GM11168 (cell line): ENCODE measurements around the gene KLHL12.

Experiments
- in situ Hi-C: fragments of 300-500 bp; cut with MboI; formaldehyde crosslinking; loops from one replicate; pipeline ENCODE4 v1.12.0; 2022; ENCODE audit warnings: low sequenced_read_pairs; ENCODE audit not compliant: unreplicated experiment

KLHL12 gene

DNA sequence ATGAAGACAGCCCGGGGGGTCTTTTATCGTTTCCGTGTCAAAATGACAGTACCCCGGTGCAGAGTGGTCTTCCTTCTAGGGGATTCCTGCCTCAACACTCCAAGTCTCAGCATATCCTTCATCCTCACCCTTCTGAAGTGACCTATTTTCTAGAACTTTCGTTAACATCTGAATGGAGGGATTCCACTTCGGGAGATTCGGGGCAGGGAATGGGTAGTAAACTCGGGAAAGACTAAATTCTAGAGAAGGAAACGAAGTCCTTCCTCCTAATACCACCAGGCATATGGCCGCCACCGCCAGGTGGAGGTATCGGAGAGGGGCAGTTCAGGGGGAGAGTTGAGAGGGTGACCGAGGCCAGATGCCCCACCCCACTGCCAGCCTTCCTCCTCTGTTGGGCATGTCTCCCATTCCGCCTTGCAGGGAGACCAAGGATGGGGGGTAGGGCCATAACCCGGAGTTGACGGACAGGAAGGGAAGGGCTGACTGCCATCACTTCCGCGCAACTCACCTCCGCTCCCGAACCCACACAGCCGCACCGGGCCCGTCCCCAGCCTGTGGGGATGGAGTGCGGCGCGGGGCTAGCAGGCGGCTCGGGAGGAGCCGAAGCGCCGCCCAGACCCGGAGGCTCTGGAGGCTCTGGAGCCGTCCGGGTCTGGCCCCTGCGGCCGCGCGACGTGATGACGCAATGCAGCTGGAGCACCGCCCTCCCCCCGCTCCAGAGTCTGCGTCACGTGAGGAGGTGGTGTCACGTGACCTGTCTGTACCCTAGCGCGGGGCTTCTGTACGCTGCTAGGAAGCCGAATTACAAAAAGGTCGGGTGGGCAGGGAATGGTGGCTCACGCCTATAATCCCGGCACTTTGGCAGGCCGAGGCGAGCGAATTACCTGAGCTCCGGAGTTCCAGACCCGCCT lies at the start of gene KLHL12:
TSS of gene KLHL12 (minus strand) at position 654 of the 911 bp plus-strand sequence. CDS start 2,072 bp downstream, outside the sequence.
- in situ Hi-C loops, result no loop called here

DNA sequence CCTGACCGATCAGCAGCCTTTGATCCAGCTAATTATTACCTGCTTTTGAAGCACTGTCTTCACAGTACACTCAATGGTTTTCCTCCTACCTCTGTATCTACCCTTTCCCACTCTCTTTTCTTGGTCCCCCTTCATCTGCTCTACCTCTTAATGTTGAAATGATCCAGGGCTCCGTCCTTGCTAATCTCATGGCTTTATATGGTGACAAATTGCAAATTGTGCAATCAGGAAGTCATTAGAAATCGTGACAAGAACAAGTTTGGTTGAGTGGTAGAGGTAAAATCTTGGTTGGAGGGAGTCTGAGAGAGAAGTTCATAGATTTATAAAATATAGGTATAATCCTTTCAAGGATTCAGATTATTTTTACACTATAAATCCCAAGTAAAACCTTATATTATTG lies 49.6 kb upstream of the KLHL12 start:
- in situ Hi-C loops, result no loop called here

DNA sequence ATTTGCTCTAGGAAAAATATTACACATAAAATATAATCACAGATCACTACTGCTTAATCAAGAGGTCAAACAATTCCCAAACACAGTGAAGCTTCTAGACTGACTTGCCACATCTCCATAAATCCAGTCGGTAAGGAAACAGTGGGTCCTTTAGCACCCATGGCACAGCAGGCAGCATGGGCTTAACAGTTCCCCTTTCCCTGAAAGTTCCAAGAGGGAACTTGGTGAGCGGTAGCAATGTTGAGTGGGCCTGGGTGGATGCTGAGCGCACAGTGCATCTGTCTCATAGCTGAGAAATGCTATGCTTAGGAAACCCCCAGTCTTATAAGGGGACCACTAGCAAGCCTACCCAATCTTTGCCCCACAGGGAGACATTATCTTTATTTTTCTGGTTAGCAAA lies 47.8 kb upstream of the KLHL12 start:
- in situ Hi-C loops, result no loop called here

DNA sequence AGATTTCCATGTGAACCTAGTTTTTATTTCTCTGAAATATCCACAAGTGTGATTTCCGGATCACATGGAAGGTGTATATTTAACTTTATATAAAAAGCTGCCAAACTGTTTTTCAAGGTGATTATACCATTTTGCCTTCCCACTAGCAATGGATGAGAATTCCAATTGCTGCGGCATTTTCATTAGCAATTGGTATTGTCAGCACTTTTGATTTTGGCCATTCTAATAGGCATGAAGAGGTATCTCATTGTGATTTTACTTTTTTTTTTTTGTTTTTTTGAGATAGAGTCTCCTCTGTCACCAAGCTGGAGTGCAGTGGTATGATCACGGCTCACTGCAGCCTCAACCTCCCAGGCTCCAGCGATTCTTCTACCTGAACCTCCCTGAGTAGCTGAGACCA lies 45.0 kb upstream of the KLHL12 start:
- in situ Hi-C loops, result no loop called here

DNA sequence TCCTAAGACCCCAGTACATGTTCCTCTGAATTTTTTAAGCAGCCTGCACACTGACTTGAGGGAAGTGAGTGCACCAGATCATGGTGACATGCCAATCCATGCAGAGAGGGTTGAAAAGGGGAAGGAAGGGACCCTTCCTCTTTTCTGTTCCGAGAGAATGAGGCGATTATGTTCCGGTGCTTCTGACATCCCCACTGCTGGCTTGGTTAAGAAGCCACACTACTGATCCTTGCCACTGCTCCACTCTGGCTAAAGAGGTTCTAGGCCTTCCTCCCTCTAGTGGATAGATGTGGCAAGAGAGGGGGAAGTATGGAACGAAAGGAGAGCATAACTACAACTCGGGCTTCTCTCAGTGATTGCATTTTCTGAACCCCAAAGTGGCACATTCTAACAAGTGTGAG lies 41.9 kb upstream of the KLHL12 start:
- in situ Hi-C loops, result no loop called here

DNA sequence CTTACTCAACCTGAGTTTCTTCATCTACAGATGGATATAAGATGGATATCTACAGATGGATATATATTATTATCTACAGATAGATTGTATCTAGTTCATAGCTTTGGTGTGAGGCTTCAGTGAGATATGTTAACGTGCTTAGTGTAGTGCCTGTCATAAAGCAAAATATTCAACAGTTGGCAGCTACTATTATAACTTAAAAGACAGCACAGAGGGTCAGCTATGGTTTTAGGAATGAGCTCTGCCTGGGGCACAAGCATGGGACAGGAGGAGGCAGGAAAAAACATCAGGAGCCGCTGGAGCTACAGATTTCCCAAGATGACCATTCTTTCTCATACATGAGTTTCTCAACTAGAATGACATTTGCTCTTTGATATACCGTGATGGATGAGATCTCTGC lies 41.3 kb upstream of the KLHL12 start:
- in situ Hi-C loops, result no loop called here

DNA sequence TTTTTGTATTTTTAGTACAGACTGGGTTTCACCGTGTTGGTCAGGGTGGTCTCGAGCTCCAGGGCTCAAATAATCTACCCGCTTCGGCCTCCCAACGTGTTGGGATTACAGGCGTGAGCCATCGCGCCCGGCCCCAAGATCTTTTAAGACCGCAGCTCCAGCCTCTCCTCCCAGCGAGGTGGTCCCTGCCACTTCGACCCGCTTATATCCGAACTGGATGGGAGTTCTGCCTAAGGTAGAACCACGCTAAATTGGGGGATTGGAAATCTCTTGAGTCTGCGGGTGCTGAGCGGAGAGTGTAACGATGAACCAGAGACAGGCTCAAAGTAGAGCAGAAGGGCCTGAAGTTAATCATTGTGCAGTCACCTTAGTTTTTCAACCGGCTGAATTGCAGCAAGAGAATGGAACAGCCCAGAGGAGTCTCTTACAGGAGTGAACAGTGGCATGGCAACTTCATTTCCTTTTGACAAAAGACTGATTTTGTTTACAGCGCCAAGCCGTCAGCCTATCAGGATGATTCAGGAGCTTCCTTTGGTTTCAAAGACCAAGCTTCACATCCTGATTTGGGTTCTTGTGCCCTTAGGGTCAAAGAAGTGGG lies 40.7 kb upstream of the KLHL12 start:
- in situ Hi-C loops, result no loop called here

DNA sequence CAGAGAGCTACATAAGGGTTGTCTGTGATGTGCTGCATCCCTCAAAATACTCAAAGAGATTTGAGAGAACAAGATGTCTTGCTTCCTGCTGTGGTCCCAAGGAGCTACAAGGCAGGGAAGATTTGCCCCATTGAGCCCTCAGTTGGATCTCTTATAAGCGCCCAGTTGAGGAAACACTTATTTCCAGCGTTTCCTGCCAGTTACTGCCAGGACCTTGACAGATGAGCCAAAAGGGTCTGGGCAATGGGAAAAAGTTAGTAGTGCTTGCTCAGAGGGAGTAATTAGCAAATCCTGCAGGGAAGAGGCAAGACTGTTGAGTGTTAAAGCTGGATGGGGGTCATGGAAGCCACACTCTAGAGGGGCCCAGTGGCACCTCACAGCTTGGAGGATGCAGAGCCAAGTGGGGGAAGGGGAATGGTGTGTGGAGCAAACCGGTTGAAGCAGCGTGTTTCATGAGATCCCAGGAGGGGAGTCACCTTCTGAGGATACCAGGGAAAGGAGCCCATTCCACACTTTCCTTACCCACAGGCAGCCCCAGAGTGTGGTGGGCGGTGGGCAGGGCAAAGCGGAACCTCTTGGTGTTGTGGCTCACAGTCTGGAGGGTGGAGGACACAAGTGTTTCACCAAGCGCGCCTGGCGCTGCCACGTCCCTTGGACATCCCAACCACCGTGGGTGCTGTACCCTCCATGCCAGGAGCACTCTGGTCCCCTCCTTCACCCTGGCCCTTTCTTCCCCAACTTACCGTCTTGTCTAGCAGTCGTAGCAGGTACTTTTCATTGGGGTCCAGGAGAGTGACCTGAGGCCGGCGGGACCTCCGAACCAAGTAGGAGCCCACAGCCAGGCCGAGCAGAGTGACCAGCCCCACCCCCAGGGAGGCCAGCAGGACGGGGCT lies 39.2 kb upstream of the KLHL12 start:
- in situ Hi-C loops, result no loop called here

DNA sequence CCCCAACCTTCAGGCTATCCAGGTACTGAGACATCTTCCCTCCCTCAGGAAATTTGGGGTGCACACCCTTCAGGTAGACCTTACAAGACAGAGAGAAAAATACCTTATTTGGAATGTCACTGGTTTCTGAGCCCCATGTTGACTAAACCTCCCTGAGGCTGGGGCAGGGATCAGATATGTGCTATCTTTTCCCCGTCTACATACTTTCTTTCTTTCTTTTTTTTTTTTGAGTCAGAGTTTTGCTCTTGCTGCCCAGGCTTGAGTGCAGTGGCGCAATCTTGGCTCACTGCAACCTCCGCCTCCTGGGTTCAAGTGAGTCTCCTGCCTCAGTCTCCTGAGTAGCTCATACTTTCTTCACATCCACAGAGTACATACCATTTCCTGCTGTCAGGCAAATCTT lies 38.4 kb upstream of the KLHL12 start:
- in situ Hi-C loops, result no loop called here

DNA sequence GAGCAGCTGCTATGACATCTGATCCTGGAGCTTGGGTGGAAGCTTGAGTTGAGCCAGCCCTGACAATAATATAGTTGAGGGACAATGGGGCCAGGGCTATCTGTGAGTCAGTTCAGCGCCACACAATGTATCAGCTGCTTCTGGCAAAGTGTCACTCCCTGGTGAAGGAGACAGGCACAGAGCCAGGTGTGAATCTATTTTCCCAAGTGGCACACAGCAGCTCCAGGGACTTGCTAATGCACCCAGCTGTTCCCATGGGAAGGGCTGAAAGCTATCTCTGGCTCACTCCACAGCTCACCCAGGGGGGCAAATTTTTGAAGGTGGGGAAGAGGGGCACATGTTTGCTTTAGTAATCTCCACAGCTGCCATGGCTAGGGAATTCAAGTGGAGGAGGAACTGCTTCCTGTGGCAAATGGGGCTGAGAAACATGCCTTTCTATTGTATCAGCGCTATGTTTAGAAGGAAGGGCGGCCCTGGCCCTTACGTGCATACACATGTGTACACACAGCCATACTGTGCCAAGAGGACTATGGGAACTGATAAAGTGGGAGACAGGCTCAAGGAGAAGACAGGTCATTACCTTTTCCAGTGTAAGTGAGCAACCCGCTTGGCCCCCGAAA lies 37.9 kb upstream of the KLHL12 start:
- in situ Hi-C loops, result no loop called here

DNA sequence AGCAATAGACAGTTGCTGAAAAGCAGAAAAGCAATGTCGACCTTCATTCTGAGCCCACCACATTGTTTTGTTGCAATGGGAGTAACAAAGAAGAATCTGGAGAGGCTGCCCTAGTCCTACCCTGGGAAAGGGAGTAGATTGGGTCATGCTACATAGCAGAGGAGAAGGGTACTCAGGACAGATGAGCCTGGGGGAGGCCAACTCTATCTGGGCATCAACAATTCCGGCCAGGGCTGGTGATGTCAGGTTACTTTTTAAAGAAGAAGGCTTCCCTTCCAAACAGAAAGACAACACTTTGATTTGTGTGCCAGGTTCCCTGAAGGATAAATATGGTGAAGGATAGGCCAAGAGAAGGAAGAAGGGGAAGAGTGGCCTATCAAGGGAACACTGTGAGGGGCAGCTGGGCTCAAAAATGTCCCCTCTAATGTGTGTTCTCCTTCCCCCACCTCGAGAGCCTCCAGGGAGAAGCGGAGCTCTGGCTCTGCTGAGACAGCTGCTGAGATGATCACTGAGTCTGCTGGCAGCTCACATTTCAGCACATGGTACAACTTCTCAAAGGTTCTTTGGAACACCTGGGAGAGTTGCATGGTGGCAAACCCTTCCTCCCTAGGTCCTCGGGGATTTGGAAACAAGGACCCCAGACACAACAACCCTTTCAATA lies 34.3 kb upstream of the KLHL12 start:
- in situ Hi-C loops, result no loop called here

DNA sequence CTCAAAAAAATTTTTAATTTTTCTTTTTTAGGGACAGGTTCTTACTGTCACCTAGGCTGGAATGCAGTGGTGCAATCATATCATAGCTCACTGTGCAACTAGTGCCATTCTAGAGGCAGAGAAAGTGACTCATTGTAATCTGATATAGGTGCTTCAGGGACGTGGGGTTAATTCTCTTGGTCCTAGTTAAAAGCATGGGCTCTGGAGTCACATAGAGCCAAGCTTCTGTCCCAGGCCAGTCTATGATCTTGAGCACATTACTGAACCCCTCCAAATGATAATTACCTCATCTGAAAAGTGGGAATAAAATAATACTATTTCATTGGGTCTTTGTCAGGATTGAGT lies 32.2 kb upstream of the KLHL12 start:
- in situ Hi-C loops, result no loop called here

DNA sequence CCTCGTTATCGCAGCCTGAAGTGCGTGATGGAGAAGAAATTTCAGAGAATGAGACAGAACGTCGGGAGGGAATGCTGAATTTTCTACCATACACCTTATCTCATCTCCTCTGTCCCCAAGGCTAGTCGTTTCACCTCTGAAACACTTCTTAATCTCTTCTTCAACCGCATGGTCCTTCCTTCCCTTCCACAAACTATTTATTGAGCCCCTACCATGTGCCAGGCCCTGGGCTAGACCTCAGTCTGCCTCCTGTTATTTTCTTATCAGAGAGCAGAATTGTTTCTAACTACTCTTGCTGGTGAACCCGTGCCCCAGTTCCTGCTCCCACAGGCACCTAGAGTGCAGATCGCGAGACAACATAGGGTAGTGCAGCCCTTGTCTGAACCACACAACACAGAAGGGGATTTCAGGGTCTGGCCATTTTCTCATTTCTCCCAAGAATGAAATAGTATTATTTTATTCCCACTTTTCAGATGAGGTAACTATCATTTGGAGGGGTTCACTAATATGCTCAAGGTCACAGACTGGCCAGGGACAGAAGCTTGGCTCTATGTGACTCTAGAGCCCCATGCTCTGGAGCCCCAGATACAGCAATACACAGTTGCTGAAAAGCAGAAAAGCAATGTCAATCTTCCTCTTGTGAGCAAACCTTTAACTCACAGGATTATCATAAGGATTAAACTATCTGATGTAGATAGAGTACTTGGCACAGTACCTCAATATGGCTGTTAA lies 31.7 kb upstream of the KLHL12 start:
- in situ Hi-C loops, result no loop called here

DNA sequence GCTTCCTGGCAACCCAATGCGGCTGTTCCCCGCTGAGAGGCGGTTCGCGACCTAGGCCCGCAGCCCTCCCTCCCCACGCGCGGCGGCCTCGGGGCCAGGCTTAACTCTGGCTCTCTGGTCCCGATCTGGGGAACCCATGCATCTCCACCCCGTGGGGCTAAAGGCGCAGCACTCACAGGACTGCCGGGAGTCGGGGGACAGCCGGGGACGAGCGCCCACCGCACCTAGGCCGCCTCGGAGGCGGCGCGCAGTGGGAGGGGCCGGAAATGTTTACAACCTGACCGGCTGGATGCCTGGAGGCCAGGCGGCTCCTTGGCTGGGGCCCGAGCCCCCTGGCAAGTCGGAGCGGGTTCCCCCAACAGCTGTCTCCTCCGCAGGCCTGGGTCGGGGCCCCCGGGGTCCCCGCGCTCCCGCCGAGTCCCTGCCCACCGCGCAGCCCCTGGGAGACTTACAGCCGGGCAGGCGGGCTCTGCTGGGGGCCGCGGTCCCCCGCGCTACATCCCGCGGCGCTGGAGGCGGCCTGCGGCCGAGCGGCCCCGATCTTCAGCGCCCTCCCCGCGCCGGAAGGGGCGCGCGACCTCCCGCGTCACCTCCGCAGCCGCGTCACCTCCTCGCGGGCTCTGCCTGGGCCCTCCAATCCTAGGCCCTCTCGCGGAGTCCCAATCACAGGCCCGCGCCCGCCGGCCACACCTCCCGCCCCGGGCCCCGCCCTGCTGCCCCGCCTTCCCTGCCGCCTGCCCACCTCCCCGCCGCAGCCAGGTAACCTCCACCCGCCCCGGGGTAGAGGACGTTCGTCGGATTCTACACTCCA lies 30.9 kb upstream of the KLHL12 start, which contains the start of gene ADIPOR1:
TSS of gene ADIPOR1 (minus strand) at position 580 of the 811 bp plus-strand sequence. CDS start 7,242 bp downstream, outside the sequence.
- in situ Hi-C loops, result no loop called here

DNA sequence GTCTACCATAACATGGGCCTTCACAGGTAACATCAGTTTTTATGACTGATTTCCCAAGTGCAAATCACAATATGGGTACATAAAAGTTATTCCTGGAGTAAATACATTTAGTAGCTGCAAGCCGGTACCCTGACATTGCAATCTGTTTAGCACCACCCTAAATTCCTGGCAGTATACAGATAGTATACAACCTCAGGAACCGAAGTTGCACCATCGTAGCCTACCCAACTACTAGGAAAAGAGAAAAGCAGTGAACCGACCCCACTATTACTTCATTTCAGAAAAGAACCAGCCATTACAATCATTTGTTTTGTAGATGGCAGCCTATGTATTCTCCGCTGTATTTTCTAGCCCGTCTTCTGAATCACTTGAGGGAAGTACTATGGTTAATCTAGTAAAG lies 29.9 kb upstream of the KLHL12 start:
- in situ Hi-C loops, result no loop called here

DNA sequence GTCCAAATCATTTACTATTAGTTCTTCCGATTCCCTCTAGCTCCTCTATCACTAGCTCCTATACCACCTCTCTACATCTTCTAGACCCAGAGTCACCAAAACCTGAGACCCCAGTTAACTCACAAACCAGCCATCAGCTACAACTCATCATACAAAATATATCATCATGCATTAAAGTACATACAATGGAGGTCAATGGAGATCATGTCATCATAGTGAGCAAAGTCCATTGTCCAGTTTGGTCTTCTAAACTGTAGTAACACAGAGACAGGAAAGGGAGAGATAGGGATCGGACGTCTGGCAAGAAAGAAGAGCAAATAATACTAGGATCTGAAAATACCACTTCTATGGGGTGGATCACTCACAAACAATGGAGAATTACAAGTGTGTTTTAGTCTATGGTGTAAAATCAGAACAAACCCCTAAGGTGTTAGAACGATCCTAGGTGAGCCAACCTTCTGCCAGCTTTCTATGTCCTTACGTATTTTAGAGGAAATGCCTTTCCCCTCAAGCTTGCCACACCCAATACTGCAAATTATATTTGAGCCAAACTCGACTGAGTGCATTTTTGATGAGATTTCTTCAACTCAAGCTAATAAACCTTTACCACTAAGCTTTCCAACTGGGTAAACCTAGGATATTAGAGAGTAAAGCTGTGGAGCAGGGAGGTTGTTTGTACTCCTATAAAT lies 27.2 kb upstream of the KLHL12 start:
- in situ Hi-C loops, result no loop called here

DNA sequence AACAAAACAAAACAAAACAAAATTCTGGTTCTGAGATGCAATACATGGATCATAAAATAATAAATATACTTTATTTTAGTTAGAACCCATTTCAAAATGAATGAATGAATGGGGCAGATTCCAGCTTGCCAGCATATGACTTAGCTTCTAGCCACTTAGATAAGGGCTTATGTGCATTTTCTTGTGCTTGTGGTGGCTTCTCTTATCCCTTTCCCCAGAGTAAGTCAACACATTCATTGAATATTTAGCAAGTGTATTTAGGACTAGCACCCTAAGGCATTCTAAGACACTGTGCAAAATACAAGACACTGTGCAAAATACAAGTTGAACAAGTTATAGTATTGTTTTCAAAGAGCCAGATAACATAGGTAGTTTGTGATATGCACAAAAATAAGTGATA lies 26.4 kb upstream of the KLHL12 start:
- in situ Hi-C loops, result no loop called here

DNA sequence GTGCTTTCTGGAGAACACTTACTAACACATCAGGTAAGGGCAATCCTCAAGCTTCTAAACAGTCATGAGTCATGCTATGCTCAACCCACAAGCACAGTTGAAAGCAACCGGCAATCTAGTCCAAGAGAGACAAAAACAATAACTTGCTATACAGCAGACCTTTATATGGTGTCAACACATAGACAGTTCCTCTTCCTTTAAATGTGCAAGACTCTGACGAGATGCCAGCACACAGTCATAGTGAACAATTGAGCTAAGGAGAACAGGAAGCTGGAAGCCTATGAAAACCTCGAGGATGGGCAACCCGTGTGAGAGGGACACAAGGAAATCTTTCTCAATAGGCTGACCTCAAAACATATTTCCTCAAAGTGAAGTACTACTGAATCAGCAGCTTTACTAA lies 25.8 kb upstream of the KLHL12 start:
- in situ Hi-C loops, result no loop called here
